Central memory CD4-positive, alpha-beta T cell (primary cell): ENCODE results near the gene TBC1D2B.
"Not testable (repeated sequence)": the region's sequence is repeated elsewhere in the genome, so short reads cannot be mapped to it uniquely, and the experiment has no call there.

ENCODE experiments used
- DNase-seq: peaks from one replicate; pipeline ENCODE4 v3.0.0; 2022

The TBC1D2B gene

DNA sequence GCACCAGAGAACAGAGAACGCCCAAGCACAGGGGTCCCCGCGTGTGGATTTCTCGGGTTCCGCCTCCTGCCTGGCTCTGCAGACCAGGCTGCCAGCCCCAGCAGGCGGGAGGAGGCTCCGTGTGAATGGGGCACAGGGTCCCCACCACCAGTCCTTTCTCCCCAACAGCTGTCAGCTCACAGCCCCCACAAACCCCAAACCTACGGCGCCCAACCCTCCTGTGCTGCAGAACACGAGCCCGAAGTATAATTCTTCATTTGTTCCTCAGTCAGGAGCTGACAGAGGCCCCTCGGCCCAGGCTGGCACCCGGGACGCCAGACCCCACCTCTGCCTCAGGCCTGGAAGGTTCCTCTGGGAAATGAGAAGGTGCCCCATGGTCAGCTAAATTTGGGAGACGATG lies 78.0 kb downstream of the TBC1D2B start:
- DNase-seq: no peak

DNA sequence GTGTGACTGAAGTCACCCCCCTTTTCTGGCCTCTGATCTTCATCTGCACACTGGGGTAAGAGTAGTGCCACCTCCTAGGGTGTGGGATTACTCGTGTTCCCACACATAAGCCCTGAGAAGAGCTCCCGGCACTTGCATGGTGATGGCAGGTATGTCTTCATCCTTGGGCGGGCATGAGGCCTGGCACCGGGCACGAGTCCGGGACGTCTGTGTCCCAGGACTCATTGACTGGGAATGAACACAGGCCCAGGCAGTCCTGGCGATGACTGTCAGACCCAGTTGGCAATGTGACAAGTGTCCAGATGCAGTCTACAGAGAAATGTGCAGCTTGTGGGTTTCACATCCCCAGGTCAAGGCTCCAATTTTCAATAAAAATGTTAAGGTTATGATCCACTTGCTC lies 78.9 kb downstream of the TBC1D2B start:
- DNase-seq: no peak

DNA sequence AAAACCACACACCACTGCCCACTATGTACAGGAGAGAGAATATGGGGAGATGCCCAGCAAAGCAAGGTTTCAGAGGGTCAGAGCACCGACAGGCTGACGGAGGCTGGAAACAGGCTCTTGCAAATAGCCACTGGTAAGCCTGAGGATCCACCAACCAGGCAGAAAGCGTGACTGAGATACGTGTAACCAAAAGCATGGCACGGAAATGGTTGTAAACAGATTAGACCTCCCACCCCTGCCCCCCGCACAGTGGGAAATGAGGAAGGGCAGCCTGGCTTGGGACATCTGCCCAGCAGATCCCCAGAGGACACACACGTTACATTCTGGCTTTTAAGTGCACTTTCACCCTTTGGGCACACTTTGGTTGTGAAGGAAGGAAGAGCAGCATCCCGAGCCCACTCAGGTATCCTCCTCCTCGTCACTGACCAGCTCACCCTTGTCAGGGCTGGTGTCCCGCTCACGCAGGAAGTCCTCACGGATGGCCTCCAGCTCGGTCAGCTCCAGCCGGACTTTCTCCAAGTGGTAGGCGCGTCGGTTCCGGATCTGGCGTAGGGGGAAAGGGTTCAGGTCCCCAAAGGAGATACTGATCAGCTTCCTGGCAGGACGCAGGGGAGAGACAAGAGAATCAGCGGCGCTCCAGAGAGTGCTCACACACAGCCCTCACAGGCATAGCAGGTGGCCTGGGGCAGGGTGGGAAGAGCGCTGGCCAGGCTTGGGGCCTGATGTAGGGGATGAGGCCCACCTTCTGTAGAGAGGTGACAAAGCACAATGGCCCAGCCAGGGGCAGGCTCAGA lies 79.6 kb downstream of the TBC1D2B start:
- DNase-seq: not testable (repeated sequence)

DNA sequence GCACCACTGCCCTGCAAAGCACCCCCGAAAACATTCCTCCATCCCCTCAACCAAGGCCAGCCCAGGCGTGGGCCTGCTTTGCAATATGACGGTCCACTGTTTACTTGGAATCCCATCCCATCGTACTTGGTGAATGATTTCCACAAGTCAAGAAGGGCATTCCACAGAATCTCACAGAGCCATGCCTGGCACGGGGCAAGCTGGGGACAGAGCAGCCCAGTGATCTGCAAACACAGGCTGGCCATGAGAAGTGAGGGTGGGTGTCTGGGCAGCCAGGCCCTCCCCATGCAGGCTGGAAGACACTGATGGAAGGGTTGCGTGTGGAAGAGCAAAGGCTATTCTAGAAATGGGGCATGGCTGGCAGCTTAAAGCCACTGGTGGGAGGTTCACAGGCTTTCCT lies 80.3 kb downstream of the TBC1D2B start:
- not testable (repeated sequence) for DNase-seq

DNA sequence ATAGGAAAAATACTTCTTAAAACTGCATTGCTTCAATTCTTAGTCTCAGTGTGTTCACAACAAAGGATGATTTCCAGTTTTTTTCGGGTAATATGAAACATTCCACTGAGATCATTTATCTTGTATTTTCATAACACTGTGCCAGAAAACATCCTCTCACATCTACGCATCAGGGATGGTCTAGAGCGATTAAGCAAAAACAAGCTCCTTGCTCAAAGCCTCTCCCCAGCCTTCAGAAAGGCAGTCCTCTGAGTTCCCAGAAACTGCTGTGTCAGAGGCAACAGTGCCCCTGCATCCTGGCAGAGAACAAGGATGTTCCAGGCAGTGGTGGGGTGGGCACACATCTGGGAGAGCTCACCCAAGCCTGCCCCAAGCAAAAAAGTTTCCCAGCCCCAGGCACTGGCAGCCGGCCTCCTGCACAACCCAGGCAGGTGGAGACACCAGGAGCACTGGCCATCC lies 80.8 kb downstream of the TBC1D2B start:
- not testable (repeated sequence) for DNase-seq

DNA sequence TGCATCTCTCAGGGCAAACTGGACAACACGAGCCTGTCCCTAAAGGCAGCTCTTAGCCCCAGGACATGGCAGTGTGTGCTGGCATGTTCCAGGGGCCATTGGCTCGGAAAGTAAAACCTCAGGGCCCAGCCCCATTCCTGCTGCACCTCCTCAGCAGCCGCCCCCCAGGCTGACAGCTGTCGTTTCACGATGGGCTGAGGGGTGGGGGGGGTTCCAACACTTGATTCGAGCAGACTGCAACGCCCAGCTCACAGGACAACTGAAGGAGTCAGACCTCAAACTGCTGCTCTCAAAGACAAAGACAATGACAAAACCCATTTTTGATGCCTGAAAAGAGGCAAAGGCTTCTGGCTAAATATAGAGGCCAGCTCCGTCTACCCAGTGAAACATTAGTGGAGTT lies 81.3 kb downstream of the TBC1D2B start:
- DNase-seq: not testable (repeated sequence)

DNA sequence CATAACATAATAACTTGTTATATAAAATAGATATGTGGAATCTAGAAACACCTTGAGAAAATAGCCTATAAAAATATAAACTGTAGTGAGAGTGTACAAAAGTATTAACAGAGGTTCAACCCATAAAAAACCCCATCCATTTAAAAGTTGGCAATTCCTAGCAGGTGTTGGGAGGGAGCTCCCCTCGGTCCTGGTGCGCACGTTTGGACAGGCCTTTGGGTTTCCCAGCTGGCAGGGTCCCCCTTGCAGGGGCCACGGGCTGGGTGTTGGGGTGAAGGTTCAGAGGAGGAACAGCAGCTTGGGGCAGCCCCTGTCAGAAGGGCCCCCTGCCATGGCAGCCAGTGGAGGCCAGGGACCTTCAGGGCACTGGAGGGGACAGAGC lies 82.0 kb downstream of the TBC1D2B start:
- DNase-seq: not testable (repeated sequence)

DNA sequence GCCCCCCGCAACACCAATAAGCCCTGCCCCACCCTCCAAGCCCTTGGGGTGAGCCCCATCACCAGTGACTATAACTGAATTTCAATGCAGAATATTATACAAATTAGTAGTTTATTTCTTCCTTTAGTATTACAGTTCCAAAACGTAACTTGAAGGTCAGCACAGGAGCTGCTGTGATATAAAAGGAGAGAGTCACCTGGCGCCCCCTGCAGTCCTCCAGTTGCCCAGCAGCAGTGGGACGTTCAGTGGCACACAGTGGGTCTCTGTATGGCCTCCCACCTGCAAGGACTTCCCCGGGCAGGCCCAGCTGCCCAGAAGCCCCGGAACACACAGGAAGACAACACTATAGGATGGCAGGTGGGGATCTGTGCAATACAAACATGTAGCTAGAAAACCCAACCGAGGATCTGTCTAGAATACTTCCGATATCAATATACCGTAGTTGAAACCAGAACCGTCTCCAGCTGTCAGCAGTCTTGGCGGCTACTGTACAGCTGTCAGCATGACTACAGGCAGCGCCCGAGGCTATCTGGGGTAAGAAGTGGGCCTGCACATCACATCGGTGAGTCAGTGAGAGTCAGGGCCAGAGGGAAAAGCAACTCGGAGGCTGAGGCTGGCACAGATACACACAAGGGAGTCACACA lies 82.5 kb downstream of the TBC1D2B start:
- not testable (repeated sequence) for DNase-seq

DNA sequence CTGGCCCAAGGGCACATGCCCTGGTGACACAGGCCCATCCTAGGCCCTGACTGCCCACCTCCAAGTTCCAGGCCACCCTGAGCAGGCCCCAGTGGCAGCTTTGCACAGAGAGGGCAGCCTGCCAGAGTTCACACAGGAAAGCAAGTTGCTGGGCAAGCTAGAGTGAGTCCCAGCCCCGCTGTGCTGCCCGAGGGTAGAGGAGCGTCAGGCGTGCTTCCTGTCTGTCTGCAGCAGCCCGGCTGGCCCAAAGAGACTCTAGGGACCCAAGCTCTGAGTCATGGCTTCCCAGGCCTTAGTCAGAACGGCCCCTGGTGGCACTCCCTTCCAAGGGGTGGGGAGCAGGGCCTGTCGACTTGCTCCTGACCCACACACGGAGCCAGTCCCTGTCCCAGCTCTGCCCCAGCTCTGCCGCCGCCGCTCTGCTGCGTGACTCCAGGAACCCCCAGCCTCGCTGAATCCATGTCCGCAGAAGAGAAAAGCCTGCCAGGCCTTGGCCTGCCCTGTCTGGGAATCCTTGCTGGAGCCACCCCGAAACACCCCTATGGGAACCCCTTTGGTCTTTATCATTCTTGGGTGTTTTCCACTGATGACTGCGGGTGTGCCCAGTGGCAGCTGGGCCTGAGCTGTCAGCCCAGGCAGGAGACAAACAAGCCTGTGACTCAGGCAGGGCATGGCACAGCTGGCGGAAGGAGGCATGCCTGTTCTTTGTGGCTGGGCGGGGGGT lies 83.4 kb downstream of the TBC1D2B start:
- DNase-seq: not testable (repeated sequence)

DNA sequence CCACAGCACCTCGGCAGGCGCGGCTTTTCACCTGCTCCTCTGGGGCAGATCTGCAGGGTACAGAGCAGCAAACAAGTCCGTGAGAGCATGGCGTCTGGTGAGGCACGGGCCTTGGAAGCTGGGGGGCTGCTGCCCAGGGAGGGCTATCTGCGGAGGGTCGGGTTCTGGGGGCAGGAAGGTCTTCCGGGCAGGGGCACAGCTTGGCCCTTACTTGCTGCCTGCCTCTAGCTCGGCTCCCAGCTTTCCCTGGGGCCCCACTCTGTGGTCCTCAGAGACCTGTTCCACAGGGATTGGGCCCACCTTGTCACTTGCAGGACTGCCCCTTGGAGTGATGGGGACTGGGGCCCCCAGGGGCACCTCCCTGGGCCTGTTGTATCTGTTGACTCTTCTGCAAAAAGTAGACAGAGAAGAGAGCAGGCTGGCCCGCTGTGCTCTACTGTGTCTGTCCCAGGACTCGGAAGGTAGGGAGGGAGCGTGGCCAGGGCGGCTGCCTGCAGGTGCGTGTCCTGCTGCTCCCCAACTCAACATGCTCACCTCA lies 84.1 kb downstream of the TBC1D2B start:
- no peak for DNase-seq

DNA sequence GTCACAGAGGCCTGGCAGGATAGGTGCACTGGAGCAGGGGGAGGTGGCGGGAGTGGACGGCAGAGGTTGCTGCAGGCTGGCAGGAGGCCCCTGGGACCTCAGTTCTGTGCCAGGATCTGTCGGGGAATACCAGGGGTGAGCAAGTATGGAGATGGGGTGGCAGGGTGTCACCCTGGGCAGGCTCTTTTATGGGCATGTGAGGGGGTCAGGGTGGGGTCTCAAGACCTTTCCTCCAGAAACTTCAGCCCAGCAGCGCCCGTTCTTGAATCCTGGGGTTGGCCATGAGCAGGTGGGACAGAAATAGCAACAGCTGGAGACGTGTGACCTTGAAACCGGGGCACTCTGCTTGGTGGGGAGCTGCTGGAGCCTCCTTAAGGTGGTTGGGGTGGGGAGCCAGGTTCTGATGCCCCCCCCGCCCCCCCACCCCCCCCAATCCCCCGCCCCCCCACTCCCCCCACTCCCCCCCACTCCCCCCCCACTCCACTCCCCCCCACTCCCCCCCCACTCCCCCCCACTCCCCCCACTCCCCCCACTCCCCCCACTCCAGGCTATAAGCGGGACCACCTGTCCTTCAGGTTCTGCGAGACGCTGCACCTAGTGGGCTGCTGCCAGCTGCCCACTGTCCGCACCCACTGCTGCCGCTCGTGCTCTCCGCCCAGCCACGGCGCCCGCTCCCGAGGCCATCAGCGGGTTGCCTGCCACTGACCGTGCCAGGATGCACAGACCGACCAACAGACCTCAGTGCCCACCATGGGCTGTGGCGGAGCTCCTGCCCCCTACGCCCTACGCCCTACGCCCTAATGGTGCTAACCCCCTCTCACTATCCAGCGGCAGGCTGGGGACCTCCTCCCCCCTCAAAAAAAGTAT lies 84.9 kb downstream of the TBC1D2B start:
- DNase-seq: no peak

DNA sequence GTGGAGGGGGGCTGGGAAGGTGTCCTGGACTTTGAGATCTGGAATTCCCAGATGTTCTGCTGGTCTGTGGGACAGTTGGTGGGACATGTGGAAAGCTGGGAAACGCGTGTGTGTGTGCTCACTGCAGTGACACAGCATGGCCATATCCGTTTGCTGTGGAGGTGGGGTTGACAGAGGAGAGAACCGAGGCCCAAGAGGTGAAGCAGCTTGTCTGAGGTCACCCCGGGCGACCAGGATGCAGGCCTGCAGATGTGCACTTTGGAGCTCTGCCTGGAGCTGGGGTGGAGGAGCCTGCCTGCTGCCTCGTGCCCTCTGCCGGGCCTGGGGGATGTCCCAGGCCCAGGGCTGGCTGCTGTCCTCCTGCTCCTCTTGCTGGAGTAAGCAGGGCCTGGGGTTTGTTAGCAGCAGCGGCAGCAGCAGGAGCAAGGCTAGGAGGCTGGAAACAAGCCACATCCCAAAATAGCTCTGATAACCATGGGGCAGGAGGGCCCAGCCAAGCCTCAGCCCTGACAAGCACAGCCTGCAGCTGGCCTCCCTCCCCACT lies 85.8 kb downstream of the TBC1D2B start:
- DNase-seq: not testable (repeated sequence)

DNA sequence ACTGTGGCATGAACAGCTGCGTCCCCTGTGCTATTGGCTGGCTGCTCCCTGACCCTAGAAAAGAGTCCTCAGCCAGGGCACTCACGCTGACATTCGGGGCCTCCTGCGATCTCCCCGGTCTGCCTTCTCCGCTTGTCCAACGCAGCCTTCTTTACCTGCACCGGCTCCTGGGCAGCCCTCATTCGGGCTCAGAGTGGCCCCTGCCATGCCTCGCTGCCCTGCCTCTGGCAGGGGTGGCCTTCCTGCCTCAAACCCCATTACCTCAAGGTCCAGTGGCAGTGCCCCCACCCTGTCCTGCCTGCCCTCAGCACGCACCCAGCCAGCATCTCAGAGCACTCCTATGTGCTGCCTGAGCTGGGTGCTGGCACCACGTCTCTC lies 86.5 kb downstream of the TBC1D2B start:
- no peak for DNase-seq

DNA sequence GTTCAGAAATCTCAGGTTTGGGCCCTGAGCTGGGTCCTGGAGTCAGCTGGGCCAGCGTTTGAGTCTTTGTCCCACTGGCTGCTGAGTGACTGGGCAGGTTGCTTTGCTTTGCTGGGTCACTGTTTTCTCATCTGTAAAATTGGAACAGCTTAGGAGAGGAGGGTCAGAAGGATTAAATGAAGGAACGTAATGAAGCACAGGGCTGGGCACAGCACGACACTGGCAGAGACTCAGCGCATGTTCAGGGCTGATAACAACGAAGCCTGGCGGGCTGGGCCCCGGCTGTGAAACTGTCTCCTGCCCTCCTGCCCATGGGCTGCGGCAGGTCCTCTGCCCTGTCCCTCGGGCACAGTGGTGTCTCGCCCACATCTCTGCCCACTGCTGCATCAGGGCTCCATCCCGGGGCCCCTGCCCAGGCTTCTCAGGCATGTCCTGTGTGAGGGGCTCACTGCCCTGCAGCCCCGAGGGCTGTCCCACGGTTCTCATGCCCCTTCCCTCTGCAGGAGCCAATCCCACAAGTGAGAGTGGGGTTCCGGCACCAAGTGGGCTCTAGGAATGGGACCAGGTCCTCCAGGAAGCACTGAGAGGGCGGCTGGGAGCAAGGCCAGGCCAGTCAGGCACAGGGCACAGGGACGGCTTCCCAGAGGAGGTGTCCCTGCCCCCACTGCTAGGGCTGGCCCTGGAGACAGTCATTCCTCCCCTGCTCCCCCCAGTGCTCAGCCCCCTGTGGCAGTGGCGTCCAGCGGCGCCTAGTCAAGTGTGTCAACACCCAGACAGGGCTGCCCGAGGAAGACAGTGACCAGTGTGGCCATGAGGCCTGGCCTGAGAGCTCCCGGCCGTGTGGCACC lies 88.0 kb downstream of the TBC1D2B start:
- no peak for DNase-seq

DNA sequence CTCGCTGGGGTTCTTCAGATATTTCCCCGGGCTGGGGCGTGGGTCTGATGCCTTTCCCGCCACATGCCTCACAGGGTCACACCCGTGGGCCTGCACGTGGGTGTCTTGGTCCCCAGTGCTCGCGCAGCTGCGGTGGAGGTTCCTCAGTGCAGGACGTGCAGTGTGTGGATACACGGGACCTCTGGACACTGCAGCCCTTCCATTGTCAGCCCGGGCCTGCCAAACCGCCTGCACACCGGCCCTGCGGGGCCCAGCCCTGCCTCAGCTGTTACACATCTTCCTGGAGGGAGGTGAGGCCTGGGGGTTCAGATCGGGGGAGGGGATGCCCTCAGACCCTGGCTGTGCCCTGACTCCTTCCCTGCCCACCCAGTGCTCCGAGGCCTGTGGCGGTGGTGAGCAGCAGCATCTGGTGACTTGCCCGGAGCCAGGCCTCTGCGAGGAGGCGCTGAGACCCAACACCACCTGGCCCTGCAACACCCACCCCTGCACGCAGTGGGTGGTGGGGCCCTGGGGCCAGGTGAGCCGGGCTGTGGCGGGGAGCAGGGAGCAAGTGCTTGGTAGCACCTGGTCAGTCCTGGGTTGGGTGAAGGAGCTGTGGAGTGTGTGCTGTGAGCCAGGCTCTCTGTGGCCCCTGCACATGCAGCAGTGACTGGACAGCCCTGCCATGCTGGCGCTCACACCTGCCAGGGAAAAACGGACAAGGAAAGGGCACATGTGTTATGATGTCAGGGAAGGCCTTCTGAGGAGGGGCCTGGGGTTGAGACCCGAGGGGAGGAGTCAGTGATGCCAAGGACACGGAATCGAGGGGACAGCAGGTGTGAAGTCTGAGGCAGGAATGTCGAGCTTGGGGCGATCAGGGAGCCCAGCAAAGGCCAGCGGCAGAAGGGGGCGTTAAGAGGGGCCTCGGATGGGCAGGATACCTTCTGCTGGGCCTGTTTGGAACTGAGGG lies 88.9 kb downstream of the TBC1D2B start:
- DNase-seq: no peak

DNA sequence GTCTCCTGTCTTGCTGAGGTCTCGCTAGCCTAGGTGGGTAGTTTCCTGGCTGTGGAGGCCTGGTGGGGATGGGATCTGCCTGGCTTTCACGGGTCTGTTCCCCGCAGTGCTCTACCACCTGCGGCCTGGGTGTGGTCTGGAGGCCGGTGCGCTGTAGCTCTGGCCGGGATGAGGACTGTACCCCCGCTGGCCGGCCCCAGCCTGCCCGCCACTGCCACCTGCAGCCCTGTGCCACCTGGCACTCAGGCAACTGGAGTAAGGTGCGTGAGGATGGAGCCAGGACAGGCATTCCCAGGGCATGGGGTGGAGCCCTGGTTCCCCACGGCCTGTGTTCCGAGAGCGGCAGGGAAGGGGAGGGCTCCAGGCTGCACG lies 89.8 kb downstream of the TBC1D2B start:
- DNase-seq: not testable (repeated sequence)

DNA sequence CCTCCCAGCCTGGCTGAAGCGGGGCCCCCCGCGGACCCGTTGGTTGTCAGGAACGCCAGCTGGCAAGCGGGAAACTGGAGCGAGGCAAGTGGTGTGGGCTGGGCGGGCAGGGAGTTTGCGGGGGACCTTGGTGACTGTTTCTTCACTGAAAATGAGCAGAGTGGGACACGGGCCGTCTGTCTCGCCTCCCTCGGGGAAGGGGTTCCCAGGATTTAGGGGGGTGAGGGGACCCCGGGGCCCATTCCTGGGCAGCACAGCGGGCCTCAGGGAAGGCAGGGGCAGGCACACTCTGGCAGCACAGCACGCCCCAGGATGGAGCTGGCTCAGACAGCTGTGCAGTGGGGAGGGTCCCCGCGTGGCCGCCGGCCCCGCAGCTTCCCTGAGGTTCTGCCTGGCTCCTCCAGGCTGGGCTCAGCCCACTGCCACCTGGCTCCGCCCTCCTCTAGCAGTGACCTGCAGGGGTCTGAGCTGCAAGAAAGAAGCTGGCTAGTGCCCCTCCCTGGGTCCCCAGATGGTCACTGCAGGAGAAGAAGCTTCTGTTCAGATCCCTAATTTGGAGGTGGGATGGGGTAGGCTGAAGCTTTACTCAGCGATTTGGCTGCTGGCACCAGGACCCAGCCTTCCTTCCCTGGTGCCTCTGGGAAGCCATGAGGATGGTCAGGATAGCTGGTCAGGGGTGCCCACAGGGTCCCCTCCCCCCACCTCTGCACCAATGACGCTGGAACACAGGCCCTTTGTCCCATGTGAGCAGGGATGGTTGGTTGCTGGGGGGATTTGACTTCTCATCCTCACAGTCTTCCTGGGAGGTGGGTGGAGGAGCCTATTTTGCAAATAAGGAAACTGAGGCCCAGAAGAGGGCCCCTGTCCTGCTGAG lies 90.4 kb downstream of the TBC1D2B start:
- DNase-seq: no peak

DNA sequence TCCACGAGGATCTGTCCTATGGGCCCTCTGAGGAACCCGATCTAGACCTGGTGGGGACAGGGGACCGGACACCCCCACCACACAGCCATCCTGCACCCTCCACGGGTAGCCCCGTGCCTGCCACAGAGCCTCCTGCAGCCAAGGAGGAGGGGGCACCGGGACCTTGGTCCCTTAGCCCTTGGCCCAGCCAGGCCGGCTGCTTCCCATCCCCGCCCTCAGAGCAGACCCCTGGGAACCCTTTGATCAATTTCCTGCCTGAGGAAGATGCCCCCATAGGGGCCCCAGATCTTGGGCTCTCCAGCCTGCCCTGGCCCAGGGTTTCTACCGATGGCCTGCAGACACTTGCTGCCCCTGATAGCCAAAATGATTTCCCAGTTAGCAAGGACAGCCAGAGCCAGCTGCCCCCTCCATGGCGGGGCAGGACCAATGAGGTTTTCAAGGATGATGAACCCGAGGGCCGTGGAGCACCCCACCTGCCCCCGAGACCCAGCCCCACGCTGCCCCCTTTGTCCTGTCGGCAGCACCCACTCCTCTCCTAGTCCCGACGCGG lies 91.5 kb downstream of the TBC1D2B start:
- no peak for DNase-seq
